Activated naive CD4-positive, alpha-beta T cell treated with anti-CD3 and anti-CD28 coated beads, Interleukin-2, amount 10 ng/mL, durations not matched to agents 7 days and 5 days (primary cell): ENCODE data around the gene OR5V1.
"Not testable (repeated sequence)": the region's sequence is repeated elsewhere in the genome, so short reads cannot be mapped to it uniquely, and the experiment has no call there.

Source experiments
- CTCF ChIA-PET: fragments of 350-600 bp; sonication (Branson Sonifier 250); formaldehyde crosslinking; loops from one replicate; lab custom pipeline; 2021; ENCODE audit warnings: antibody characterized with exemption; lab: Charles Lee
- DNase-seq: peaks from one replicate; pipeline ENCODE4 v3.0.0-alpha.2; 2020
- H3K27ac Mint-ChIP-seq: one replicate; pipeline ENCODE4 v1.8.0; 2021; ENCODE audit warnings: mild to moderate bottlenecking, moderate library complexity, mixed read lengths
- H3K27me3 Mint-ChIP-seq: one replicate; pipeline ENCODE4 v1.8.0; 2021; ENCODE audit warnings: mild to moderate bottlenecking, mixed read lengths
- H3K36me3 Mint-ChIP-seq: one replicate; pipeline ENCODE4 v1.8.0; 2021; ENCODE audit warnings: mixed read lengths
- H3K4me1 Mint-ChIP-seq: one replicate; pipeline ENCODE4 v1.8.0; 2021; ENCODE audit warnings: mixed read lengths
- H3K4me3 Mint-ChIP-seq: one replicate; pipeline ENCODE4 v1.8.0; 2021; ENCODE audit warnings: mild to moderate bottlenecking, moderate library complexity, mixed read lengths
- H3K9me3 Mint-ChIP-seq: one replicate; pipeline ENCODE4 v1.8.0; 2021; ENCODE audit warnings: mixed read lengths

Gene OR5V1

DNA sequence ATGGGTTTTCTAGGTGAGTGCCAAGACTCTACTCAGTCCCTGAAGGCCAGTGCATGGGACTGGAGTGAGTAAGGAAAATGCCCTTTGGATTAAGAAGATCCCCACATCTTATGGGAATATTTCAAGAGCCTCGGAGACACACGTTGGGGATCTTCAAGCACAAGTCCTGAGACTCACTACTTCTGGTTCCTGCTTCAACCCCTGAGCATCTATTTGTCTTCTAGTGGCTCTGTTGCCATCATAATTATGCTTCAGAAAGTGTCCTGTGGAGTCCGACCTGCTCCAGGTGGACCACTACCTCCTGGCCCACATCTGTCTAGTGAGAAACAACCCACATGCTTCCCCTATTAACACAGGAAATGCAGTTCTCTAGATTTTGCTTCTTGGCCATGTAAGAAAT lies at the start of gene OR5V1:
Gene OR5V1, minus strand, starts transcription at position 101 of the 400 bp plus-strand sequence. CDS start 12,670 bp downstream, outside the sequence.
- CTCF ChIA-PET: no interaction called here
- H3K4me3 Mint-ChIP-seq: no peak within 1 kb of the TSS
- H3K27ac Mint-ChIP-seq: no peak within 1 kb of the TSS
- H3K27me3 Mint-ChIP-seq: peaks cover 4% of the 10 kb centered on the region
- no peaks in the 10 kb centered on the region for H3K4me1 Mint-ChIP-seq
- no peaks in the 10 kb centered on the region for H3K36me3 Mint-ChIP-seq
- no peak for DNase-seq
- no peaks in the 10 kb centered on the region for H3K9me3 Mint-ChIP-seq

- peaks cover 10% of the 10 kb centered on the region for H3K9me3 Mint-ChIP-seq
- no peak for DNase-seq
- H3K4me1 Mint-ChIP-seq: no peaks in the 10 kb centered on the region
- H3K36me3 Mint-ChIP-seq: no peaks in the 10 kb centered on the region
- no peak within 1 kb of the TSS for H3K4me3 Mint-ChIP-seq
- H3K27me3 Mint-ChIP-seq: peaks cover 5% of the 10 kb centered on the region
- CTCF ChIA-PET: no interaction called here
- no peak within 1 kb of the TSS for H3K27ac Mint-ChIP-seq
These were observed 45.9 kb upstream of the OR5V1 start, which contains the start of gene OR12D1 for GRCh38 chr6:29414588-29414987. OR12D1 (plus strand) TSS chr6:29414928.

DNA sequence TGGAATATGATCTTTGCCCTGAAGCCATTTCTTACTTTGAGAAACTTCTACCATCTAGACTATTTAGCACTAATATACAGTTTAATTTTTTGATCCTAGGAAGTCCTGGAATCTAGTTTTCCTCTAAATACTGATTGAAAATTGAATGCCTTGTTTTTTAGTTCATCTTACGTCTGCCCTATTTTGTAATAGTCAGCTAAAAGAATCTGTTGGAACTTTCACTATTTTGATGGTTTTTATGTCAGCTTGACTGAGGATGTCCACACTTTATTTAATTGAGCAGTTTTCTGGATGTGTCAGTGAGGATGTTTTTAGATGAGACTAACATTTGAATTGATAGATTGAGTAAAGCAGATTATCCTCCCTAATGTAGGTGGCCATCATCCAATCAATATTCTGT lies 35.1 kb upstream of the OR5V1 start:
- no peak overlapping the region for H3K4me3 Mint-ChIP-seq
- H3K36me3 Mint-ChIP-seq: no peaks in the 10 kb centered on the region
- DNase-seq: no peak
- H3K4me1 Mint-ChIP-seq: no peaks in the 10 kb centered on the region
- CTCF ChIA-PET: no interaction called here
- no peaks in the 10 kb centered on the region for H3K9me3 Mint-ChIP-seq
- no peaks in the 10 kb centered on the region for H3K27me3 Mint-ChIP-seq
- H3K27ac Mint-ChIP-seq: no peak overlapping the region

GRCh38 chr6:29399525-29399924 lies 30.9 kb upstream of the OR5V1 start:
- DNase-seq: no peak
- Mint-ChIP-seq H3K4me1 (no peaks in the 10 kb centered on the region), H3K9me3 (no peaks in the 10 kb centered on the region), H3K36me3 (no peaks in the 10 kb centered on the region), H3K27ac (no peak overlapping the region), H3K27me3 (no peaks in the 10 kb centered on the region), H3K4me3 (no peak overlapping the region)
- CTCF ChIA-PET: no interaction called here

GRCh38 chr6:29395331-29395730 lies 26.7 kb upstream of the OR5V1 start, which contains the start of gene OR12D2:
OR12D2 (plus strand) TSS chr6:29395631; CDS start chr6:29396700, 1,069 bp downstream.
- no peak for DNase-seq
- Mint-ChIP-seq H3K9me3 (no peaks in the 10 kb centered on the region), H3K36me3 (no peaks in the 10 kb centered on the region), H3K27ac (no peak within 1 kb of the TSS), H3K27me3 (peaks cover 8% of the 10 kb centered on the region), H3K4me1 (no peaks in the 10 kb centered on the region), H3K4me3 (no peak within 1 kb of the TSS)
- CTCF ChIA-PET: no interaction called here

GRCh38 chr6:29388533-29388932 lies 19.9 kb upstream of the OR5V1 start:
- H3K36me3 Mint-ChIP-seq: no peaks in the 10 kb centered on the region
- CTCF ChIA-PET: no interaction called here
- no peak for DNase-seq
- H3K4me1 Mint-ChIP-seq: no peaks in the 10 kb centered on the region
- peaks cover 8% of the 10 kb centered on the region for H3K27me3 Mint-ChIP-seq
- H3K9me3 Mint-ChIP-seq: no peaks in the 10 kb centered on the region
- H3K27ac Mint-ChIP-seq: no peak overlapping the region
- H3K4me3 Mint-ChIP-seq: no peak overlapping the region

- DNase-seq: no peak
- Mint-ChIP-seq H3K9me3 (no peaks in the 10 kb centered on the region), H3K27me3 (peaks cover 9% of the 10 kb centered on the region), H3K27ac (no peak overlapping the region), H3K36me3 (no peaks in the 10 kb centered on the region), H3K4me3 (no peak overlapping the region), H3K4me1 (no peaks in the 10 kb centered on the region)
- CTCF ChIA-PET: no interaction called here
These were observed 7.3 kb upstream of the OR5V1 start for GRCh38 chr6:29376003-29376402.

DNA sequence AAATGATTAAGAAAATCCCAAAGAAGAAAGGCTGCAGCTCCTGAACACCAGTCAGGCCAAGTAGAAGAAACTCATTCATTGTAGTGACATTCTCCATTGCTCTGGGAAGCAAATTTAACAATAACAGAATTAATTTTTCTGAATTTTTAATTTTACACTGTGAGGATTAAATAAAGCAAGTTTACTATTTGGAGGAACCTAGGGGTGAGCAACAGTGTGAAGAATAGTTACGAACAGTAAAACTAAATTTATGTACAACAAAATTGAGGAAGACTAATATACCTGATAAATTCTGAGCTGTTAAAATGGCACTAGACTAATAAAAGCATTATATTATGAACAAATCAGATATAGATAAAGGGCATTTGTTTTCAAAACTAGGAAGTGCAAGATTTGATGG lies 6.5 kb upstream of the OR5V1 start, which contains the start of gene OR12D3:
Gene OR12D3, minus strand, starts transcription at position 101 of the 400 bp plus-strand sequence. Its CDS starts 4 bp downstream, at position 97.
- Mint-ChIP-seq H3K4me1 (no peaks in the 10 kb centered on the region), H3K4me3 (no peak within 1 kb of the TSS), H3K27ac (no peak within 1 kb of the TSS), H3K27me3 (peaks cover 9% of the 10 kb centered on the region), H3K9me3 (no peaks in the 10 kb centered on the region), H3K36me3 (no peaks in the 10 kb centered on the region)
- CTCF ChIA-PET: no interaction called here
- no peak for DNase-seq

- H3K27ac Mint-ChIP-seq: no peak overlapping the region
These were observed 13.1 kb downstream of the OR5V1 start for GRCh38 chr6:29355603-29356002.

GRCh38 chr6:29354980-29355379 lies 13.7 kb downstream of the OR5V1 start:
- no peaks in the 10 kb centered on the region for H3K4me1 Mint-ChIP-seq
- no peaks in the 10 kb centered on the region for H3K36me3 Mint-ChIP-seq
- H3K27ac Mint-ChIP-seq: no peak overlapping the region
- DNase-seq: no peak
- H3K9me3 Mint-ChIP-seq: no peaks in the 10 kb centered on the region
- CTCF ChIA-PET: no interaction called here
- H3K27me3 Mint-ChIP-seq: peaks cover 8% of the 10 kb centered on the region
- H3K4me3 Mint-ChIP-seq: no peak overlapping the region

More at GRCh38 chr6:29355603-29356002, 13.1 kb downstream of the OR5V1 start:
- Mint-ChIP-seq H3K36me3 (no peaks in the 10 kb centered on the region), H3K9me3 (no peaks in the 10 kb centered on the region), H3K4me3 (no peak overlapping the region), H3K27me3 (peaks cover 14% of the 10 kb centered on the region), H3K4me1 (no peaks in the 10 kb centered on the region)
- DNase-seq: no peak
- CTCF ChIA-PET: no interaction called here

DNA sequence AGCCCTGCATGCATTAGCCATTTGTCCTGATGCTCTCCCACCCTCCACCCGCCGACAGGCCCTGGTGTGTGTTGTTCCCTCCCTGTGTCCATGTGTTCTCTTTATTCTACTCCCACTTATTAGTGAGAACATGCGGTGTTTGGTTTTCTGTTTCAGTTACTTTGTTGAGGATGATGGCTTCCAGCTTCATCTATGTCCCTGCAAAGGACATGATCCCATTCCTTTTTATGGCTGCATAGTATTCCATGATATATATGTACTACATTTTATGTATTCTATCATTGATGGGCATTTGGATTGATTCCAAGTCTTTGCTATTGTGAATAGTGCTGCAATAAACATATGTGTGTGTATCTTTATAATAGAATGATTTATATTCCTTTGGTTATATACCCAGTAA lies 19.3 kb downstream of the OR5V1 start:
- CTCF ChIA-PET, DNase-seq, H3K27me3 Mint-ChIP-seq, H3K4me3 Mint-ChIP-seq, H3K27ac Mint-ChIP-seq, H3K4me1 Mint-ChIP-seq, H3K9me3 Mint-ChIP-seq, H3K36me3 Mint-ChIP-seq: not testable (repeated sequence)

DNA sequence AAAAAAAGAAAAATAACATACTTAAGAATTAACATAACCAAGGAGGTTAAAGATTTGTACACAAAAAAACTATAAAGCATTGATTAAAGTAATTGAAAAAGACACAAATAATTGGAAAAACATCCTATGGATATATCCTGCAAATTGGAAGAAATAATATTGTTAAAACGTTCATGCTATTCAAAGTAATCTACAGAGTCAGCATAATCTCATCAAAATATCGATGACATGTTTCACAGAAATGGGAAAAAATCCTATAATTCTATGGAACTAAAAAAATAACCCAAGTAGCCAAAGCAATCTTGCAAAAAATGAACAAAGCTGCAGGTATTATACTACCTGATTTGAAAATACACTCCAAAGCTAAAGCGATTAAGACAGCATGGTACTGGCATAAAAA lies 23.3 kb downstream of the OR5V1 start:
- CTCF ChIA-PET: no interaction called here
- no peaks in the 10 kb centered on the region for H3K36me3 Mint-ChIP-seq
- H3K4me1 Mint-ChIP-seq: no peaks in the 10 kb centered on the region
- no peak overlapping the region for H3K27ac Mint-ChIP-seq
- no peaks in the 10 kb centered on the region for H3K27me3 Mint-ChIP-seq
- DNase-seq: no peak
- H3K9me3 Mint-ChIP-seq: peaks cover 1% of the 10 kb centered on the region
- H3K4me3 Mint-ChIP-seq: no peak overlapping the region

GRCh38 chr6:29336269-29336668 lies 32.4 kb downstream of the OR5V1 start:
- Mint-ChIP-seq H3K36me3 (no peaks in the 10 kb centered on the region), H3K9me3 (no peaks in the 10 kb centered on the region), H3K27me3 (no peaks in the 10 kb centered on the region), H3K4me1 (no peaks in the 10 kb centered on the region), H3K27ac (no peak overlapping the region), H3K4me3 (no peak overlapping the region)
- DNase-seq: no peak
- CTCF ChIA-PET: no interaction called here

DNA sequence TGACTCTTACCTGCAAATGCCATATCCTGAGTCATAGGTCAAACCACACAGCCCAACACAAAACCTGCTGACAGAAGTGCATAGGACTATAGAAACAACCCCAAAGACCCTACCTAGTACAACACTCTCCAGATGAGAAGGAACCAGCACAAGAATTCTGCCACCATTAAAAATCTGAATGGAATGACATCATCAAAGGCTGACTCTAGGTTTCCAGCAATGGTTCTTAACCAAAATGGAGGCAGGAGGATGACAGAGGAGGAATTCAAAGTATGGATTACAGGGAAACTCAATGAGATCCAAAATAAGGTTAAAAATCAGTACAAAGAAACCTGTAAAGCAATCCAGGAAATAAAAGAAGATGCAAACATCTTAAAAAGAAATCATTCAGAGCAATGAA lies 36.0 kb downstream of the OR5V1 start:
- H3K4me1 Mint-ChIP-seq: no peaks in the 10 kb centered on the region
- H3K9me3 Mint-ChIP-seq: no peaks in the 10 kb centered on the region
- no peak overlapping the region for H3K4me3 Mint-ChIP-seq
- CTCF ChIA-PET: no interaction called here
- no peaks in the 10 kb centered on the region for H3K36me3 Mint-ChIP-seq
- no peak overlapping the region for H3K27ac Mint-ChIP-seq
- no peaks in the 10 kb centered on the region for H3K27me3 Mint-ChIP-seq
- DNase-seq: no peak

- Mint-ChIP-seq H3K4me1 (no peaks in the 10 kb centered on the region), H3K27me3 (no peaks in the 10 kb centered on the region), H3K36me3 (no peaks in the 10 kb centered on the region), H3K9me3 (no peaks in the 10 kb centered on the region), H3K4me3 (no peak overlapping the region), H3K27ac (no peak overlapping the region)
- CTCF ChIA-PET: no interaction called here
- no peak for DNase-seq
These were observed 42.9 kb downstream of the OR5V1 start for GRCh38 chr6:29325777-29326176.

DNA sequence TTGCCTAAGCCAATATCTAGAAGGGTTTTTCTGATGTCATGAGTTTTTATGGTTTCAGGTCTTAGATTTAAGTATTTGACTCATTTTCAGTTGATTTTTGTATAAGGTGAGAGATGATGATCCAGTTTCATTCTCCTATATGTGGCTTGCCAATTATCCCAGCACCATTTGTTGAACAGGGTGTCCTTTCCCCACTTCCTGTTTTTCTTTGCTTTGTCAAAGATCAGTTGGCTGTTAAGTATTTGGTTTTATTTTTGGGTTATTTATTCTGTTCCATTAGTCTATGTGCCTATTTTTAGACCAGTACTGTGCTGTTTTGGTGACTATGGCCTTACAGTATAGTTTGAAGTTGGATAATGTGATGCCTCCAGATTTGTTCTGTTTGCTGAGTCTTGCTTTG lies 45.3 kb downstream of the OR5V1 start:
- H3K4me1 Mint-ChIP-seq, CTCF ChIA-PET, H3K36me3 Mint-ChIP-seq, H3K27ac Mint-ChIP-seq, H3K9me3 Mint-ChIP-seq, H3K27me3 Mint-ChIP-seq, DNase-seq, H3K4me3 Mint-ChIP-seq: not testable (repeated sequence)
